Measurements from ENCODE around the gene FKBP8.
"Not testable (repeated sequence)": the region's sequence is repeated elsewhere in the genome, so short reads cannot be mapped to it uniquely, and the experiment has no call there.

FKBP8 gene

DNA sequence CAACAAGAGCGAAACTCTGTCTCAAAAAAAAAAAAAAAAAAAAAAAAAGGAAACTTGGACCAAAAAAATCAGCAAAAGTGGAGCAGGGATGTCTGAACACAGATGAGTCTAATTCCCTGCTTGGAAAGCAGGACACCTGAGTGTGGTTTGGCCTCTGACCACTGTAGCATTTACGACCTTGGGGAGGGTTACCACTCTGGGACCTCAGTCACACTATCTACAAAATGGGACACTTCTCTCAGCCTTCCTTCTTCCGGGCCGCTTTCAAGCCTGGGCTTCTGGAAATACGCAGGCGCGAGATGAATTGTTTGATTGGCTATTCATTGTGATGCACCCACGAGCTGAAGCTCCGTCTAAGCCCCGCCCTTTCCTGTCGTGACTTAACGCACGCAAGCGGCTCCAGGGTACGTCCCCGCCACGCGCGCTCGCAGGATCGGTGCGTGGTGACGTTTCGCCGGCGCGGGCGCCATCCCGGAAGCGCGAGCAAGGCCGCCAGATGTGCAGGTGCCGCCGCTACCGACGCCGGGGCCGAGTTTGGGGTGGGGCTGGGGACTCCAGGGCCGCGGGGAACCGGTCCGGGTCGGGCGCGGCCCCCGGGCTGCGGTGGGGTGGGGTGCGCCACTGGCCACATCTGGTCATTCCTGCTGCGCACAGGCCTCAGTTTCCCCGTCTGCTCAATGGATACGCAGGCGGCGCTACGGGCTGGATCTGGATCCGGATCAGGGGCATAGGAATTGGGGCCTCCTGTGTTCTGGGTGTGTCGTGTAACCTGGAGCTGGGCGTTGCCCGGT is 14.2 kb upstream of the FKBP8 start, which contains the start of gene KXD1:
KXD1 (plus strand) TSS at position 460 of the 791 bp plus-strand sequence. CDS start 4,187 bp downstream, outside the sequence.
- Histone ChIP-seq H3K36me3 (ENCODE audit: control insufficient read depth, insufficient read depth, low read length, severe bottlenecking) (peaks cover 2% of the 10 kb centered on the region), H3K4me3 (ENCODE audit: low read length) (peak within 1 kb of the TSS; percentile 99), H3K9me3 (ENCODE audit: control insufficient read depth, low read length) (no peaks in the 10 kb centered on the region), H3K9ac (ENCODE audit: low read length) (peak within 1 kb of the TSS; percentile 98), H3K4me1 (ENCODE audit: control insufficient read depth, insufficient read depth, low read length) (peaks cover 19% of the 10 kb centered on the region), H3K27me3 (replicated peaks; ENCODE audit: control insufficient read depth, insufficient read depth, low read length) (no peaks in the 10 kb centered on the region)
- peak; percentile 100 for DNase-seq (ENCODE audit: low read depth)

DNA sequence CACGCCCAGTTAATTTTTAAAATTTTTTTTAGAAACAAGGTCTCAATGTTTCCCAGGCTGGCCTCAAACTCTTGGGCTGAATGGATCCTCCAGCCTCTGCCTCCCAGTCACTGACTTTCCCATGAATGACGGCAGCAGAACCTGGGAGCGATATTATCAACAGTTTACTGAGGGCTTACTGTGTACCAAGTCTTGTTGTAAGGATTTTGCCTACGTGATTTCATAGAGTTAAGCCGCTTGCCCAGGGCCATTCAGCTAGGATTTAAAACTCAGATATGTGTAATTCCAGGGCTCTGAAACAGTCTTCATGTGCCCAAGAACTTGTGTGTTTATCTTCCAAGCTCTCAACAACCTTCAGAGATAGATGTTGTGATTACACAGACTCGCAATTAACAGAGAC is 8.3 kb upstream of the FKBP8 start:
- H3K4me1 ChIP-seq (ENCODE audit: control insufficient read depth, insufficient read depth, low read length), result no peaks in the 10 kb centered on the region
- no peak overlapping the region for H3K4me3 ChIP-seq (ENCODE audit: low read length)
- no peaks in the 10 kb centered on the region for H3K9me3 ChIP-seq (ENCODE audit: control insufficient read depth, low read length)
- no peaks in the 10 kb centered on the region for H3K36me3 ChIP-seq (ENCODE audit: control insufficient read depth, insufficient read depth, low read length, severe bottlenecking)
- H3K27me3 ChIP-seq (replicated peaks; ENCODE audit: control insufficient read depth, insufficient read depth, low read length), result no peaks in the 10 kb centered on the region
- no peak for DNase-seq (ENCODE audit: low read depth)
- H3K9ac ChIP-seq (ENCODE audit: low read length), result no peak overlapping the region

DNA sequence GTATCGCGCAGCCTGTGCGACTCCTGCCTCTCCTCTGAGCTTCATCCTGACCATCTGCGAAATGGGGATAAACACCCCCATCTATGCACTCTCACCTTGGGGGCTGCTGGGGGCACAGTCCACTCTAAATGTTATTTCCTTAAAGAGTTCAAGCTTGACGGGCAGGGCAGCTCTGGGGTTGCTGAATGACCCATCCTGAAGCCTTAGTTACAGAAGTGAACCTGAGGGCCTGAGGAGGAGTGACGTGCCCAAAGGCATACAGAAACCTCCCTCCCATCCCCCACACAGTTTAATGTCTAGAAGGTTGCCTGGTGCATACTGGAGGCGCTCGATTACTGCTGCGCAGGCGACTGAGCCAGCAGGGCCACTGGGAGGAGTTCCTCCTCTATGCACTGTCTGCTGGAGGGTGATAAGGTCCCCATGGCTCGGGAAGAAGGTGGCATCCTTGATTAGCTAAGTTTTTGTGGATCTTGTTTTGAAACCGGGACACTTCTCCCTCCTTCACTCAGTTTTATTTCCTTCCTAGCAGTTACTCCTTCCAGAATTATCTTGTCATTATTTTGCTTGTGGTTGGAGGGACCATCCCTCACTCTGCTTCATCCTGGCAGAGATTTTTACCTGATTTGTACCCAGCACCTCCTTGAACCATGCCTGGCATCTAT is 572 bp upstream of the FKBP8 start:
- Histone ChIP-seq H3K27me3 (replicated peaks; ENCODE audit: control insufficient read depth, insufficient read depth, low read length) (no peaks in the 10 kb centered on the region), H3K9ac (ENCODE audit: low read length) (peak overlapping the region; percentile 73), H3K4me1 (ENCODE audit: control insufficient read depth, insufficient read depth, low read length) (peaks cover 19% of the 10 kb centered on the region), H3K4me3 (ENCODE audit: low read length) (peak overlapping the region; percentile 71), H3K9me3 (ENCODE audit: control insufficient read depth, low read length) (no peaks in the 10 kb centered on the region), H3K36me3 (ENCODE audit: control insufficient read depth, insufficient read depth, low read length, severe bottlenecking) (peaks cover 21% of the 10 kb centered on the region)
- DNase-seq (ENCODE audit: low read depth), result peak; percentile 57

DNA sequence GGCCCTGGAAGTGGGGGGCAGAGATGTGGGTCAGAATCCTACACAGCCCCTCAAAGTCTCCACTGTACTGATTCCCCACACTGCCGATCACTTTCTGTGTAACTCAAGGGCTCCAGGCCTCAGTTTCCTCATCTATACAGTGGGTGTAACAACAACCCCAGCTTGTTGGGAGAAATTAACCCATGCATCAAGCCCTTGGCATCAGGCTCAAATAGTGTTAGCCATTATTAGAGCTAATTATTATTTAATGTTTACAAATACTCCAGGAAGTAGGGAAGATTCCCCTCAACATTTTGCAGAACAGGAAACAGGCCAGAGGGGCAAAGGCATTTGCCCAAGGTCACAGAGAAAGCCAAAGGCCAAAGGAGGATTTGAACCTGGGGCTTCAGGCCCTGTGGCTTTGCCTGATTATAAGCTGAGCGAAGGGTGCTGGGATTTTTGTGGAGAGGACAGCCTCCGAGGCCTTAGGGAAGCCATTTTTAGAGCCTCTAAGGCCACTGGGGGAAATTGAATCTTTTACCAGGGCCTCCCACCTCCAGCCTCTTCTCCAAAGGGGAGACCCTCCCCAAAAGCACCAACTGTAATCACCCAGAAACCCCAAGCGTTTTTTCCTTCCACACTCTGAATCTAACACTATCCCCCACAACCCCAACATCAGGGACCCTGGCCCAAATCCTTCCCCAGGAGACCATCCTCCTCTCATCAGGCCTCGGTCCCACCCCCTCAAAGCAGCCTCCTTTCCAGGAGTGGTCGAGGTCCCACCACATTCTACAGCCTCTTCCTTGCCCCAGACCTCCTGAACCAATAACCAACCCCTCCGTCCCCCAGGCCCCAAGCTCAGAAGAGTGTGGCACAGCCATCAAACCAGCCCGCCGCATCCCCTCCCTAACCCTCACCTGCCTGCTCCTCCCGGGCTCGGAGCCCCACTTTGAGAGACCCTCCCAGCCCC is 1.1 kb downstream of the FKBP8 start:
- no peaks in the 10 kb centered on the region for H3K27me3 ChIP-seq (replicated peaks; ENCODE audit: control insufficient read depth, insufficient read depth, low read length)
- peaks cover 19% of the 10 kb centered on the region for H3K4me1 ChIP-seq (ENCODE audit: control insufficient read depth, insufficient read depth, low read length)
- peak; percentile 16 for DNase-seq (ENCODE audit: low read depth)
- no peaks in the 10 kb centered on the region for H3K9me3 ChIP-seq (ENCODE audit: control insufficient read depth, low read length)
- peak overlapping the region; percentile 91 for H3K9ac ChIP-seq (ENCODE audit: low read length)
- H3K4me3 ChIP-seq (ENCODE audit: low read length), result peak overlapping the region; percentile 89
- peaks cover 32% of the 10 kb centered on the region for H3K36me3 ChIP-seq (ENCODE audit: control insufficient read depth, insufficient read depth, low read length, severe bottlenecking)

DNA sequence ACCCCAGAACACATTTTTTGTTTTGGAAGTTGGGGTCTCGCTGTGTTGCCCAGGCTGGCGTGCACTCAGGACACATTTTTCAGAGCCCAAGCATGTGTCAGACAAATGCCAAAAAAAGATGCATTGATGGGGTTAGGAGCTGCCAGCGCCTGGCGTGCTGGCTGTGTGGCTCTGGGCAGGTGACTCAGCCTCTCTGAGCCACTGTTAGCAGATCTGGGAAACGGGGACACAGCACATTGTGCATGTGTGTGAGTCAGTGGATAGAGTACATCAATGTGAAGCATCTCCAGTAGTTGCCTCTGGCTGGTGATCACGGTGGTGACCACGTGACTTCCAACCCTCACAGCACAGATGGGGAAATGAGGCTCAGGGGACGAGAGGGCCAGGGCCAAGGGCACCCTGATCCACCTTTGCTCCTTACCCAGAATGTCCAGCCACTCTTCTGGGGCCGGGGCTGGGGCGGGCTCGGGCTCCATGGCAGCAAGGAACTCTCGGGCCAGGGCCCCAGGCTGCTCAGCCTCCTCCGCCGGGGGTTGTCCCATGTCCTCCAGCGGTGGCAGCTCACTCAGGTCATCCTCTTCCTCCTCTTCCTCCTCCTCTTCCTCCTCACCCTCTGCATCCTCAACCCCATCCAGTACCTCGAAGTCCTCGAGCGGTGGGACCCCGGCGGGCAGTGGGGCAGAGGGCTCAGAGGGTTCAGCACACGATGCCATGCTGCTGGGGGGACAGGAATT is 1.9 kb downstream of the FKBP8 start:
- Histone ChIP-seq H3K4me3 (ENCODE audit: low read length) (no peak overlapping the region), H3K36me3 (ENCODE audit: control insufficient read depth, insufficient read depth, low read length, severe bottlenecking) (peaks cover 38% of the 10 kb centered on the region)
- DNase-seq (ENCODE audit: low read depth), result no peak

DNA sequence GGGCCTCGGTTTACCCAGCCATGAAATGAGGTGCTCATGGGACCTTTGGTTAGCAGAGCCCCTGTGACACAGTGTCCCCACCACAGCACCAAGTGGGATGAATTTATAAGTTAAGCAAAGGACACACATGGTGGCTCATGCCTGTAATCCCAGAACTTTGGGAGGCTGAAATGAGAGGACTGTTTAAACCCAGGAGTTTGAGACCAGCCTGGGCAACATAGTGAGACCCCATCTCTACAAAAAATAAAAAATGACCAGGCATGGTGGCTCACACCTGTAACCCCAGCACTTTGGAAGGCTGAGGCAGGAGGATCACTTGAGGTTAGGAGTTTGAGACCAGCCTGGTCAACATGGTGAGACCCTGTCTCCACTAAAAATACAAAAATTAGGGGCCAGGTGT is 3.2 kb downstream of the FKBP8 start:
- H3K4me1 ChIP-seq (ENCODE audit: control insufficient read depth, insufficient read depth, low read length), result peaks cover 19% of the 10 kb centered on the region
- not testable (repeated sequence) for DNase-seq (ENCODE audit: low read depth); H3K27me3 ChIP-seq (replicated peaks; ENCODE audit: control insufficient read depth, insufficient read depth, low read length); H3K9ac ChIP-seq (ENCODE audit: low read length); H3K9me3 ChIP-seq (ENCODE audit: control insufficient read depth, low read length); H3K4me3 ChIP-seq (ENCODE audit: low read length)
- peaks cover 46% of the 10 kb centered on the region for H3K36me3 ChIP-seq (ENCODE audit: control insufficient read depth, insufficient read depth, low read length, severe bottlenecking)

More for the DNA sequence above, 1.9 kb downstream of the FKBP8 start:
- Histone ChIP-seq H3K4me1 (ENCODE audit: control insufficient read depth, insufficient read depth, low read length) (peaks cover 19% of the 10 kb centered on the region), H3K9ac (ENCODE audit: low read length) (peak overlapping the region; percentile 91), H3K9me3 (ENCODE audit: control insufficient read depth, low read length) (no peaks in the 10 kb centered on the region), H3K27me3 (replicated peaks; ENCODE audit: control insufficient read depth, insufficient read depth, low read length) (no peaks in the 10 kb centered on the region)

DNA sequence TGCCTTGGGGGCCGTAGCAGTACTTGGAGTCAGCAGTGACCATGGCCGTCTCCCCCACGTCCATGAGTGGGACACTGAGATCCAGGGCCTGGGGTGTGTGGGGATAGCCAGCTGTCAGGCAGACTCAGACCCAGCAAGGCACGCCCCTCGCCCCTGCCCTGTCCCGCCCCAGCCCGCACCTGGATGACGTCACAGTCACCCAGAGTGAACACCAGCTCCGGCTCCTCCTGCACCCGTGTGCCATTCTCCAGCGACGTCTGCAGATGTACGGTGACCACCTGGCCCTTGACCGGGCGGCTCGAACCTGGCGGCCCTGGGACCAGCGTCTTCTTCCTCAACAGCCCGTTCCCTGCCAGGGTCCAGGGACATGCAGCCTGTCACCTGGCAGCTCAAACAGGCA is 4.0 kb downstream of the FKBP8 start:
- Histone ChIP-seq H3K9me3 (ENCODE audit: control insufficient read depth, low read length) (no peaks in the 10 kb centered on the region), H3K27me3 (replicated peaks; ENCODE audit: control insufficient read depth, insufficient read depth, low read length) (no peaks in the 10 kb centered on the region), H3K9ac (ENCODE audit: low read length) (no peak overlapping the region), H3K4me1 (ENCODE audit: control insufficient read depth, insufficient read depth, low read length) (peaks cover 18% of the 10 kb centered on the region), H3K4me3 (ENCODE audit: low read length) (no peak overlapping the region), H3K36me3 (ENCODE audit: control insufficient read depth, insufficient read depth, low read length, severe bottlenecking) (peaks cover 46% of the 10 kb centered on the region)
- DNase-seq (ENCODE audit: low read depth), result no peak

DNA sequence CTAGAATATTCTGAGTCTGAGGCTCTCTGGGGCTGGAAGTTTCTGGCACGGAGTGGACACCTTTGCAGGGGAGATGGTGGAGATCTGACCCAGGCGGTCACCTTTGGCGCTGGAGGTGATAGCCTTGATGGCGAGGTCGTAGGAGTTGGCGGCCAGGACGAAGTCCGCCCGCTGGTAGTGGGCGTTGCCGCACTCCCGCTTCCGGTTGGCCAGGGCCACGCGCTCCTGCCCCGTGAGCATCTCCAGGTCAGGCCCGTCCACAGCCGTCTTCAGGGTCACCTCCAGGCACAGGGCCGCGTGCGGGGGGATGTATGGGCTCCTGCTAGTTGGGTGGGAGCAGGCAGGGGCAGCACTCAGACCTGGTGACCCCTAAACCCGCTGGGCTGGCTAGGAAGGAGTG is 5.3 kb downstream of the FKBP8 start:
- DNase-seq (ENCODE audit: low read depth), result no peak
- peaks cover 46% of the 10 kb centered on the region for H3K36me3 ChIP-seq (ENCODE audit: control insufficient read depth, insufficient read depth, low read length, severe bottlenecking)

DNA sequence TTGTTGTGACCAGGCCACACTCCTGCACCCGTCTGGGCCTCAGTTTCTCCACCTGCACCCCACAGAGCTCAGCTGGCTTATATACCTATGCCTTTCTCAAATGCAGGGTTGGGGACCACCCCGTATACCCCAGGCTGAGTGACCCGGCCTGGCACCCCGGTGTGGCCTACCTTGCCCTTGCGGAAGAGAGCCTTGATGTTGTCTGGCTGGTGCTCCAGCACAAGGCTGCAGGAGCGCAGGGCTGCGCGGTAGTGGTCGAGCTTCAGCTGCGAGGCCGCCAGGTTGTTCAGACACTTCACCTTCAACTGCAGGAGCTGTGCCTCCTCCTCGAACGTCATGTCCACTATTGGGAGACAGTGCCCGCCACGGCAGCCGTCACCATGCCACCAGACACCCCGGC is 5.9 kb downstream of the FKBP8 start:
- Histone ChIP-seq H3K4me1 (ENCODE audit: control insufficient read depth, insufficient read depth, low read length) (peaks cover 11% of the 10 kb centered on the region), H3K36me3 (ENCODE audit: control insufficient read depth, insufficient read depth, low read length, severe bottlenecking) (peaks cover 53% of the 10 kb centered on the region), H3K9ac (ENCODE audit: low read length) (no peak overlapping the region), H3K27me3 (replicated peaks; ENCODE audit: control insufficient read depth, insufficient read depth, low read length) (no peaks in the 10 kb centered on the region), H3K9me3 (ENCODE audit: control insufficient read depth, low read length) (no peaks in the 10 kb centered on the region), H3K4me3 (ENCODE audit: low read length) (no peak overlapping the region)
- DNase-seq (ENCODE audit: low read depth), result no peak

More for the DNA sequence above, 5.3 kb downstream of the FKBP8 start:
- no peak overlapping the region for H3K9ac ChIP-seq (ENCODE audit: low read length)
- H3K4me3 ChIP-seq (ENCODE audit: low read length), result no peak overlapping the region
- H3K4me1 ChIP-seq (ENCODE audit: control insufficient read depth, insufficient read depth, low read length), result peaks cover 11% of the 10 kb centered on the region
- H3K27me3 ChIP-seq (replicated peaks; ENCODE audit: control insufficient read depth, insufficient read depth, low read length), result no peaks in the 10 kb centered on the region
- H3K9me3 ChIP-seq (ENCODE audit: control insufficient read depth, low read length), result no peaks in the 10 kb centered on the region

DNA sequence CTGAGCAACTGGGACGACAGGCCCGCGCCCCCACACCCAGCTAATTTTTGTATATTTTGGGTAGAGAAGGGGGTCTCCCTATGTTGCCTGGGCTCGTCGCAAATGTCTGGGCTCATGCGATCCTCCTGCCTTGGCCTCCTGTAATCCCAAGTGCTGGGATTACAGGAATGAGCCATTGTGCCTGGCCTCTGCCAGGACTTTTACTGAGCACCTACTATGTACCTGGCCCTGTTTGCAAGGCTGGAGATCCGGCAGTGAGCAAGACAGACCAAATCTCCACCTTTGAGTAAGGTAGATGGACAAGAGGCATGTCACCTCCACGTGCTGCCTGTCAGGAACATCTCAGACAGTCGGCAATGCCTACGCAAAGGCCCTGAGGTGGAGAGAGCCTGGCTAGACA is 6.9 kb downstream of the FKBP8 start:
- Histone ChIP-seq H3K9ac (ENCODE audit: low read length) (no peak overlapping the region), H3K27me3 (replicated peaks; ENCODE audit: control insufficient read depth, insufficient read depth, low read length) (no peaks in the 10 kb centered on the region), H3K4me1 (ENCODE audit: control insufficient read depth, insufficient read depth, low read length) (peaks cover 2% of the 10 kb centered on the region), H3K4me3 (ENCODE audit: low read length) (no peak overlapping the region), H3K9me3 (ENCODE audit: control insufficient read depth, low read length) (no peaks in the 10 kb centered on the region), H3K36me3 (ENCODE audit: control insufficient read depth, insufficient read depth, low read length, severe bottlenecking) (peaks cover 58% of the 10 kb centered on the region)
- no peak for DNase-seq (ENCODE audit: low read depth)

All from adipocyte (in vitro differentiated cells).